Breast epithelium (tissue), 4 donors: ENCODE measurements around the gene TUBGCP2. TPM values are rescaled to one million over a fixed set of nuclear protein-coding genes. Genes with fewer than 3 reads are reported as not detected.

ENCODE experiments used
- DNase-seq, 2 donors: peaks; one replicate each; pipeline ENCODE4 v3.0.0-alpha.2; 2019; ENCODE audit warnings: low spot score in 2 of 2
- H3K27ac ChIP-seq, 2 donors: fragments of 200-600 bp; sonication (generic) in 1 of 2; one replicate each; pipeline ENCODE4 v1.5.1; 2016 to 2019; ENCODE audit warnings: mild to moderate bottlenecking in 1 of 2
- H3K27me3 ChIP-seq, 2 donors: fragments of 200-600 bp; sonication (generic) in 1 of 2; one replicate each; pipeline versions ENCODE4 v1.5.1 to v1.6.0; 2017 to 2019; ENCODE audit warnings: control low read depth in 1 of 2, mild to moderate bottlenecking in 1 of 2
- H3K36me3 ChIP-seq: fragments of 200-600 bp; one replicate; pipeline ENCODE4 v1.5.1; 2019
- H3K4me1 ChIP-seq, 2 donors: fragments of 200-600 bp; sonication (generic); one replicate each; pipeline ENCODE4 v1.5.1; 2016 to 2019; ENCODE audit warnings: control low read depth in 1 of 2
- H3K4me3 ChIP-seq, 3 donors: fragments of 200-600 bp; sonication (generic); 1 replicate in 2 of 3; 2 replicates in 1 of 3; pipeline ENCODE4 v1.5.1; 2016 to 2019; ENCODE audit warnings: mild to moderate bottlenecking in 3 of 3, moderate library complexity in 2 of 3
- H3K9me3 ChIP-seq, 2 donors: fragments of 200-600 bp; sonication (generic) in 1 of 2; one replicate each; pipeline ENCODE4 v1.5.1; 2016 to 2019; ENCODE audit warnings: control low read depth in 1 of 2
- CTCF ChIP-seq, 3 donors: fragments of 450-650 bp; IDR thresholded peaks; one replicate each; pipeline ENCODE4 v1.5.1; 2016 to 2017; ENCODE audit warnings: antibody characterized with exemption in 3 of 3, mild to moderate bottlenecking in 3 of 3, moderate library complexity in 3 of 3
- POLR2A ChIP-seq: fragments of 450-650 bp; IDR thresholded peaks from one replicate; pipeline ENCODE4 v1.6.1; 2016; ENCODE audit warnings: antibody characterized with exemption, mild to moderate bottlenecking, moderate library complexity
- POLR2AphosphoS5 ChIP-seq, 3 donors: sonication (generic); formaldehyde crosslinking; IDR thresholded peaks; one replicate each; pipeline ENCODE4 v1.6.1; 2017; ENCODE audit warnings: antibody characterized with exemption in 3 of 3
- intact Hi-C: fragments of 100-400 bp; cut with DNase I; formaldehyde crosslinking; loops from one replicate; pipeline ENCODE4 v1.15.1; 2023; ENCODE audit warnings: low total_unique reads
- total RNA-seq, 3 donors: library from RNA; depleted of rRNA; stranded (reverse); fragments of >200 nt; gene quantifications; one replicate each; pipeline ENCODE4 v1.1.0, GENCODE V29; 2016

TUBGCP2 gene
- total RNA-seq, 3 donors from 2014 or later: 33.6 to 40.0 (median 39.5) TPM

GRCh38 chr10:133271521-133272300 is 37.0 kb downstream of the TUBGCP2 start:
- Histone ChIP-seq H3K4me1 (peaks cover 0 to 8% of the 10 kb centered on the region in 2 donors), H3K4me3 (no peak overlapping the region), H3K27ac (no peak overlapping the region), H3K36me3 (no peaks in the 10 kb centered on the region), H3K9me3 (no peaks in the 10 kb centered on the region), H3K27me3 (peaks cover 0 to 18% of the 10 kb centered on the region in 2 donors)
- no peak for DNase-seq
- intact Hi-C loops: no loop called here
- no peak for TF ChIP-seq POLR2A
- TF ChIP-seq POLR2AphosphoS5 (IDR thresholded peaks at IDR 0.05): no peak
- no peak for TF ChIP-seq CTCF (IDR thresholded peaks at IDR 0.05)

- intact Hi-C loops: no loop called here
Measured at GRCh38 chr10:133270773-133271297, 37.8 kb downstream of the TUBGCP2 start.

GRCh38 chr10:133270204-133270603 is 38.5 kb downstream of the TUBGCP2 start:
- intact Hi-C loops: no loop called here
- TF ChIP-seq POLR2A (no peak), CTCF (IDR thresholded peaks at IDR 0.05) (no peak), POLR2AphosphoS5 (IDR thresholded peaks at IDR 0.05) (no peak)
- no peaks in the 10 kb centered on the region for H3K9me3 ChIP-seq
- no peak overlapping the region for H3K27ac ChIP-seq
- no peak for DNase-seq
- no peaks in the 10 kb centered on the region for H3K4me1 ChIP-seq
- H3K27me3 ChIP-seq: peaks cover 0 to 3% of the 10 kb centered on the region in 2 donors
- no peak overlapping the region for H3K4me3 ChIP-seq
- no peaks in the 10 kb centered on the region for H3K36me3 ChIP-seq

More at GRCh38 chr10:133270773-133271297, 37.8 kb downstream of the TUBGCP2 start:
- DNase-seq: no peak
- H3K9me3 ChIP-seq: no peaks in the 10 kb centered on the region
- H3K4me3 ChIP-seq: no peak overlapping the region
- TF ChIP-seq POLR2AphosphoS5 (IDR thresholded peaks at IDR 0.05) (no peak), POLR2A (no peak), CTCF (IDR thresholded peaks at IDR 0.05) (no peak)
- H3K36me3 ChIP-seq: no peaks in the 10 kb centered on the region
- H3K4me1 ChIP-seq: no peaks in the 10 kb centered on the region
- H3K27me3 ChIP-seq: peaks cover 0 to 9% of the 10 kb centered on the region in 2 donors
- H3K27ac ChIP-seq: no peak overlapping the region

- Histone ChIP-seq H3K27ac (no peak overlapping the region), H3K36me3 (no peaks in the 10 kb centered on the region), H3K9me3 (no peaks in the 10 kb centered on the region), H3K4me3 (no peak overlapping the region), H3K27me3 (no peaks in the 10 kb centered on the region), H3K4me1 (no peaks in the 10 kb centered on the region)
- intact Hi-C loops: no loop called here
- no peak for DNase-seq
- TF ChIP-seq CTCF (IDR thresholded peaks at IDR 0.05): no peak
- TF ChIP-seq POLR2AphosphoS5 (IDR thresholded peaks at IDR 0.05): no peak
- TF ChIP-seq POLR2A: no peak
Measured at GRCh38 chr10:133269367-133269766, 39.3 kb downstream of the TUBGCP2 start.

GRCh38 chr10:133268532-133268931 is 40.1 kb downstream of the TUBGCP2 start:
- no peaks in the 10 kb centered on the region for H3K27me3 ChIP-seq
- H3K9me3 ChIP-seq: no peaks in the 10 kb centered on the region
- TF ChIP-seq POLR2A (no peak), POLR2AphosphoS5 (IDR thresholded peaks at IDR 0.05) (no peak), CTCF (IDR thresholded peaks at IDR 0.05) (no peak)
- intact Hi-C loops: no loop called here
- H3K4me3 ChIP-seq: no peak overlapping the region
- DNase-seq: no peak
- H3K36me3 ChIP-seq: no peaks in the 10 kb centered on the region
- H3K4me1 ChIP-seq: no peaks in the 10 kb centered on the region
- H3K27ac ChIP-seq: no peak overlapping the region
